ENCODE results near the gene SHISA7.

SHISA7 gene

GRCh38 chr19:55384920-55385723 is 58.0 kb downstream of the SHISA7 start:
- Histone ChIP-seq H3K4me1 (ENCODE audit: insufficient read depth, low read length, poor library complexity, severe bottlenecking) (peaks cover 49% of the 10 kb centered on the region), H3K79me2 (ENCODE audit: insufficient read depth, low read length) (peaks cover 58% of the 10 kb centered on the region)

GRCh38 chr19:55384131-55384919 is 58.8 kb downstream of the SHISA7 start, which contains the start of gene TMEM238:
TSS of gene TMEM238 (minus strand) at chr19:55384292. CDS start at chr19:55384259, 33 bp downstream.
- Histone ChIP-seq H3K4me2 (ENCODE audit: low read depth, low read length, poor library complexity, severe bottlenecking) (peak within 1 kb of the TSS; percentile 91), H2AFZ (ENCODE audit: low read length) (peak within 1 kb of the TSS; percentile 82), H4K20me1 (ENCODE audit: insufficient read depth, low read length, poor library complexity, severe bottlenecking) (peaks cover 35% of the 10 kb centered on the region), H3K9me3 (ENCODE audit: insufficient read depth, low read depth, low read length) (no peaks in the 10 kb centered on the region), H3F3A (ENCODE audit: low read depth) (no peaks in the 10 kb centered on the region), H3K27me3 (ENCODE audit: insufficient read depth, low read length, poor library complexity, severe bottlenecking) (no peaks in the 10 kb centered on the region), H3K9ac (ENCODE audit: low read depth, low read length, poor library complexity, severe bottlenecking) (peak within 1 kb of the TSS; percentile 99), H3K4me3 (ENCODE audit: low read length, poor library complexity, severe bottlenecking) (peak within 1 kb of the TSS; percentile 100), H3K4me1 (ENCODE audit: insufficient read depth, low read length, poor library complexity, severe bottlenecking) (peaks cover 43% of the 10 kb centered on the region), H3K36me3 (ENCODE audit: insufficient read depth, low read length) (peaks cover 21% of the 10 kb centered on the region; the same call in 1 of the 2 replicates), H3K9me2 (replicated peaks; ENCODE audit: low read depth, low read length) (no peaks in the 10 kb centered on the region), H3K79me2 (ENCODE audit: insufficient read depth, low read length) (peaks cover 50% of the 10 kb centered on the region)
- TF ChIP-seq CTCF (conservative IDR thresholded peaks at IDR 0.05; ENCODE audit: low read length) (no peak), EZH2phosphoT487 (IDR thresholded peaks at IDR 0.05; ENCODE audit: borderline replicate concordance) (no peak)

More at GRCh38 chr19:55384920-55385723, 58.0 kb downstream of the SHISA7 start:
- Histone ChIP-seq H3F3A (ENCODE audit: low read depth) (no peaks in the 10 kb centered on the region), H2AFZ (ENCODE audit: low read length) (peak overlapping the region; percentile 85), H3K9ac (ENCODE audit: low read depth, low read length, poor library complexity, severe bottlenecking) (peak overlapping the region; percentile 99), H3K9me3 (ENCODE audit: insufficient read depth, low read depth, low read length) (no peaks in the 10 kb centered on the region), H3K4me2 (ENCODE audit: low read depth, low read length, poor library complexity, severe bottlenecking) (peak overlapping the region; percentile 75), H3K9me2 (replicated peaks; ENCODE audit: low read depth, low read length) (no peaks in the 10 kb centered on the region), H3K36me3 (ENCODE audit: insufficient read depth, low read length) (peaks cover 23% of the 10 kb centered on the region; the same call in 1 of the 2 replicates), H3K4me3 (ENCODE audit: low read length, poor library complexity, severe bottlenecking) (peak overlapping the region; percentile 100), H4K20me1 (ENCODE audit: insufficient read depth, low read length, poor library complexity, severe bottlenecking) (peaks cover 43% of the 10 kb centered on the region), H3K27me3 (ENCODE audit: insufficient read depth, low read length, poor library complexity, severe bottlenecking) (no peaks in the 10 kb centered on the region)
- TF ChIP-seq CTCF (conservative IDR thresholded peaks at IDR 0.05; ENCODE audit: low read length), result no peak
- no peak for TF ChIP-seq EZH2phosphoT487 (IDR thresholded peaks at IDR 0.05; ENCODE audit: borderline replicate concordance)

GRCh38 chr19:55383279-55384130 is 59.6 kb downstream of the SHISA7 start:
- TF ChIP-seq EZH2phosphoT487 (IDR thresholded peaks at IDR 0.05; ENCODE audit: borderline replicate concordance) (no peak), CTCF (conservative IDR thresholded peaks at IDR 0.05; ENCODE audit: low read length) (no peak)
- H3K4me2 ChIP-seq (ENCODE audit: low read depth, low read length, poor library complexity, severe bottlenecking), result peak overlapping the region; percentile 91
- H3K9me2 ChIP-seq (replicated peaks; ENCODE audit: low read depth, low read length), result no peaks in the 10 kb centered on the region
- H3F3A ChIP-seq (ENCODE audit: low read depth), result no peaks in the 10 kb centered on the region
- peak overlapping the region; percentile 84 for H3K9ac ChIP-seq (ENCODE audit: low read depth, low read length, poor library complexity, severe bottlenecking)
- peaks cover 13% of the 10 kb centered on the region; the same call in 1 of the 2 replicates for H3K36me3 ChIP-seq (ENCODE audit: insufficient read depth, low read length)
- H3K4me3 ChIP-seq (ENCODE audit: low read length, poor library complexity, severe bottlenecking), result peak overlapping the region; percentile 100
- no peaks in the 10 kb centered on the region for H3K9me3 ChIP-seq (ENCODE audit: insufficient read depth, low read depth, low read length)
- H2AFZ ChIP-seq (ENCODE audit: low read length), result peak overlapping the region; percentile 82
- peaks cover 40% of the 10 kb centered on the region for H3K4me1 ChIP-seq (ENCODE audit: insufficient read depth, low read length, poor library complexity, severe bottlenecking)
- H3K79me2 ChIP-seq (ENCODE audit: insufficient read depth, low read length), result peaks cover 42% of the 10 kb centered on the region
- peaks cover 27% of the 10 kb centered on the region for H4K20me1 ChIP-seq (ENCODE audit: insufficient read depth, low read length, poor library complexity, severe bottlenecking)
- H3K27me3 ChIP-seq (ENCODE audit: insufficient read depth, low read length, poor library complexity, severe bottlenecking), result no peaks in the 10 kb centered on the region
